ENCODE measurements around the gene CLDN6.

Gene CLDN6

GRCh38 chr16:3007059-3007956 is 10.7 kb downstream of the CLDN6 start:
- DNase-seq (ENCODE audit: insufficient read length, low spot score) (no peak), FAIRE-seq (peak; percentile 74)
- no peak for TF ChIP-seq SPI1 (IDR thresholded peaks at IDR 0.05; ENCODE audit: low read depth, low read length)
- no peak for TF ChIP-seq POU2F2 (IDR thresholded peaks at IDR 0.05; ENCODE audit: low read depth, low read length)
- TF ChIP-seq PAX5 (IDR thresholded peaks at IDR 0.05; ENCODE audit: insufficient read depth, low read length, severe bottlenecking) = no peak
- TF ChIP-seq TAF1 (IDR thresholded peaks at IDR 0.05; ENCODE audit: low read depth, low read length) = no peak
- no peak for TF ChIP-seq POLR2A (IDR thresholded peaks at IDR 0.05; ENCODE audit: low read depth, low read length)
- TF ChIP-seq POLR2AphosphoS5 (IDR thresholded peaks at IDR 0.05; ENCODE audit: low read depth, low read length) = no peak

DNA sequence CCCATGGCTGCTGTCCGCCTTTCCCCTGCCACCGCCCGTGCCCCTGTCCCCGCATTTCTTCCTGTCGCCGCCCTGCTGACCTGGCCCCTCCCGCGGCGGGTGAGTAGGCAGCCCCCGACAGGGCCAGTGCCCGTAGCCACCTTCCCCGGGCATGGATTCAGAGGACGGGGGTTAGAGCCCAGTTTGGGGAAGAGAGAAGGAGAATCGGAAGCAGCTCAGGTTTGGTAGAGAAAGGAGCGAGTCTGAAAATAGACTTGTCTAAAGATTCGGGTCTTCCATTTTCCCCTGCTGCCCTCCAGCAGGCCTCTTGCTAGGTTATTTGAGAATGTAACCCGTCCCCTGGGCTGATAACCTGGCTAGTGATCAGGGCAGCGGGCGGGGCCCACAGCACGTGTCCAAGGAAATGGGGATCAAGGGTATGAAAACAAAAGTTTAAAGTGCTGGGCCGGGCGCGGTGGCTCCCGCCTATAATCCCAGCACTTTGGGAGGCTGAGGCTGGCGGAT is 13.2 kb downstream of the CLDN6 start:
- TF ChIP-seq POLR2A (IDR thresholded peaks at IDR 0.05; ENCODE audit: low read depth, low read length) (no peak), TAF1 (IDR thresholded peaks at IDR 0.05; ENCODE audit: low read depth, low read length) (no peak), PAX5 (IDR thresholded peaks at IDR 0.05; ENCODE audit: insufficient read depth, low read length, severe bottlenecking) (no peak), POLR2AphosphoS5 (IDR thresholded peaks at IDR 0.05; ENCODE audit: low read depth, low read length) (no peak), SPI1 (IDR thresholded peaks at IDR 0.05; ENCODE audit: low read depth, low read length) (no peak), POU2F2 (IDR thresholded peaks at IDR 0.05; ENCODE audit: low read depth, low read length) (no peak)
- FAIRE-seq = no peak
- no peak for DNase-seq (ENCODE audit: insufficient read length, low spot score)

- FAIRE-seq (no peak), DNase-seq (ENCODE audit: insufficient read length, low spot score) (no peak)
- TF ChIP-seq PAX5 (IDR thresholded peaks at IDR 0.05; ENCODE audit: insufficient read depth, low read length, severe bottlenecking) (no peak), TAF1 (IDR thresholded peaks at IDR 0.05; ENCODE audit: low read depth, low read length) (no peak), SPI1 (IDR thresholded peaks at IDR 0.05; ENCODE audit: low read depth, low read length) (no peak), POLR2AphosphoS5 (IDR thresholded peaks at IDR 0.05; ENCODE audit: low read depth, low read length) (no peak), POU2F2 (IDR thresholded peaks at IDR 0.05; ENCODE audit: low read depth, low read length) (no peak), POLR2A (IDR thresholded peaks at IDR 0.05; ENCODE audit: low read depth, low read length) (no peak)
These were observed 13.7 kb downstream of the CLDN6 start for GRCh38 chr16:3004319-3004718.

DNA sequence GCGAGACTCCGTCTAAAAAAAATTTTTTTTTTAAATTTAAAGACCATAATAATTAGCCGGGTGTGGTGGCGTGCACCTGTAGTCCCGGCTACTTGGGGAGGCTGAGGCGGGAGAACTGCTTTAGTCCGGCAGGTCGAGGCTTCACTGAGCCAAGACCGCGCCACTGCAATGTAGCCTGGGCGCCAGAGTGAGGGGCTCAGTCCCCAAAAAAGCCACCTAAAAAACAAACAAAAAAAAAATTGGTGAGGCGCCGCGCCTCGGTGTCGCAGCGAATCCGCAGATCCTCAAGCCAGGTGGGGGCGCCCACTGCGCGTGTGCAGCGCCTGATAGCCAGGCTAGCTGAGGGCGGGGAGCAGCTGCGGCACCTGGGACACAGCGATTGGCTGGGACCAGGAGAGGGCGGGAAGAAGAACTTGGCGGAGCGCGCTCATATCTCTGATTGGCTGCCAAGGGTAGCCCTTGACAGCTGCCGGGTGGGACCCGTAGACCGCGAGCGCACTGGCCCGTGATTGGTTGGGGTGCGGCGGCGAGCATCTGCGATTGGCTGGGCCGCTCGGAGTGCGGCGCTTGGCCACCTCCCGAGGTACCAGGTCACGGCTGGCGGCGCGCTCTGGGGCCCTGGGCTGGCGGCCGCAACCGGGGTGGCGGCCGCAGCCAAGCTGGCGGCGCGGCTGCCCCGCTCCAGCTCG is 14.3 kb downstream of the CLDN6 start:
- peak; percentile 99 for DNase-seq (ENCODE audit: insufficient read length, low spot score)

GRCh38 chr16:3001316-3001715 is 16.7 kb downstream of the CLDN6 start:
- DNase-seq (ENCODE audit: insufficient read length, low spot score) = no peak
- TF ChIP-seq TAF1 (IDR thresholded peaks at IDR 0.05; ENCODE audit: low read depth, low read length) = no peak
- FAIRE-seq = no peak

More for the DNA sequence above, 14.3 kb downstream of the CLDN6 start:
- TF ChIP-seq TAF1 (IDR thresholded peaks at IDR 0.05; ENCODE audit: low read depth, low read length) (no peak), PAX5 (IDR thresholded peaks at IDR 0.05; ENCODE audit: insufficient read depth, low read length, severe bottlenecking) (peak; percentile 24)
- FAIRE-seq = peak; percentile 99

- FAIRE-seq (no peak), DNase-seq (ENCODE audit: insufficient read length, low spot score) (no peak)
- TF ChIP-seq PAX5 (IDR thresholded peaks at IDR 0.05; ENCODE audit: insufficient read depth, low read length, severe bottlenecking) (no peak), POU2F2 (IDR thresholded peaks at IDR 0.05; ENCODE audit: low read depth, low read length) (no peak), SPI1 (IDR thresholded peaks at IDR 0.05; ENCODE audit: low read depth, low read length) (no peak), POLR2AphosphoS5 (IDR thresholded peaks at IDR 0.05; ENCODE audit: low read depth, low read length) (no peak), TAF1 (IDR thresholded peaks at IDR 0.05; ENCODE audit: low read depth, low read length) (no peak), POLR2A (IDR thresholded peaks at IDR 0.05; ENCODE audit: low read depth, low read length) (no peak)
These were observed 17.4 kb downstream of the CLDN6 start for GRCh38 chr16:3000540-3000939.

DNA sequence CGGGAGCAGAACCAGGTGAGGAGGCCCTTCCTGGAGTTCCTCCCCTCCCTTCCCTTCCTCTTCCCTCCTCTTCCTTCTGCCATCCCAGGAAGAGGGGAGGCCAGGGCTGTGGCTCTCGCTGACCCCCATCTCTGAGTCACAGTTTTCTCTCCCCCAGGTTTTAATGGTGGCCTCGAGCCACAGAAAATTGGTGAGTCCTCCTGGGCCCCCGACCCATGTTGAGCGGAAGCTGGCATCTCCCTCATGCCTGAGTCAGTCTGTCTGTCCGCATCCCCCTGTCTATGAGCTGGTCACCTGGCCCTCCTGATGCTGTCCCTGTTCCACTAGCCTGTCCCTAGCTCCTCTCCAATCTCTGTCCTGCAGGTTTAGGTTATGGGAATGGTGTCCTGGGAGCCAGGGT is 18.1 kb downstream of the CLDN6 start:
- DNase-seq (ENCODE audit: insufficient read length, low spot score) (no peak), FAIRE-seq (no peak)
- TF ChIP-seq POLR2AphosphoS5 (IDR thresholded peaks at IDR 0.05; ENCODE audit: low read depth, low read length) (no peak), TAF1 (IDR thresholded peaks at IDR 0.05; ENCODE audit: low read depth, low read length) (no peak), SPI1 (IDR thresholded peaks at IDR 0.05; ENCODE audit: low read depth, low read length) (no peak), POU2F2 (IDR thresholded peaks at IDR 0.05; ENCODE audit: low read depth, low read length) (no peak), PAX5 (IDR thresholded peaks at IDR 0.05; ENCODE audit: insufficient read depth, low read length, severe bottlenecking) (no peak), POLR2A (IDR thresholded peaks at IDR 0.05; ENCODE audit: low read depth, low read length) (no peak)

GRCh38 chr16:2996298-2996697 is 21.7 kb downstream of the CLDN6 start:
- FAIRE-seq = no peak
- TF ChIP-seq POLR2AphosphoS5 (IDR thresholded peaks at IDR 0.05; ENCODE audit: low read depth, low read length) (no peak), PAX5 (IDR thresholded peaks at IDR 0.05; ENCODE audit: insufficient read depth, low read length, severe bottlenecking) (no peak), SPI1 (IDR thresholded peaks at IDR 0.05; ENCODE audit: low read depth, low read length) (no peak), POLR2A (IDR thresholded peaks at IDR 0.05; ENCODE audit: low read depth, low read length) (no peak), TAF1 (IDR thresholded peaks at IDR 0.05; ENCODE audit: low read depth, low read length) (no peak), POU2F2 (IDR thresholded peaks at IDR 0.05; ENCODE audit: low read depth, low read length) (no peak)

GRCh38 chr16:2992383-2993081 is 25.5 kb downstream of the CLDN6 start:
- no peak for TF ChIP-seq POLR2AphosphoS5 (IDR thresholded peaks at IDR 0.05; ENCODE audit: low read depth, low read length)
- TF ChIP-seq POU2F2 (IDR thresholded peaks at IDR 0.05; ENCODE audit: low read depth, low read length) = no peak
- no peak for TF ChIP-seq SPI1 (IDR thresholded peaks at IDR 0.05; ENCODE audit: low read depth, low read length)
- no peak for TF ChIP-seq POLR2A (IDR thresholded peaks at IDR 0.05; ENCODE audit: low read depth, low read length)
- TF ChIP-seq PAX5 (IDR thresholded peaks at IDR 0.05; ENCODE audit: insufficient read depth, low read length, severe bottlenecking) = no peak
- TF ChIP-seq TAF1 (IDR thresholded peaks at IDR 0.05; ENCODE audit: low read depth, low read length) = no peak

More at GRCh38 chr16:2996298-2996697, 21.7 kb downstream of the CLDN6 start:
- no peak for DNase-seq (ENCODE audit: insufficient read length, low spot score)

More at GRCh38 chr16:2992383-2993081, 25.5 kb downstream of the CLDN6 start:
- FAIRE-seq (no peak), DNase-seq (ENCODE audit: insufficient read length, low spot score) (no peak)
